T-helper 22 cell (primary cell): ENCODE data around the gene B4GALNT1.
"Not testable (repeated sequence)": the region's sequence is repeated elsewhere in the genome, so short reads cannot be mapped to it uniquely, and the experiment has no call there.

Experiments used
- DNase-seq: peaks from one replicate; pipeline ENCODE4 v3.0.0-alpha.2; 2020; ENCODE audit warnings: low read depth

Gene B4GALNT1

DNA sequence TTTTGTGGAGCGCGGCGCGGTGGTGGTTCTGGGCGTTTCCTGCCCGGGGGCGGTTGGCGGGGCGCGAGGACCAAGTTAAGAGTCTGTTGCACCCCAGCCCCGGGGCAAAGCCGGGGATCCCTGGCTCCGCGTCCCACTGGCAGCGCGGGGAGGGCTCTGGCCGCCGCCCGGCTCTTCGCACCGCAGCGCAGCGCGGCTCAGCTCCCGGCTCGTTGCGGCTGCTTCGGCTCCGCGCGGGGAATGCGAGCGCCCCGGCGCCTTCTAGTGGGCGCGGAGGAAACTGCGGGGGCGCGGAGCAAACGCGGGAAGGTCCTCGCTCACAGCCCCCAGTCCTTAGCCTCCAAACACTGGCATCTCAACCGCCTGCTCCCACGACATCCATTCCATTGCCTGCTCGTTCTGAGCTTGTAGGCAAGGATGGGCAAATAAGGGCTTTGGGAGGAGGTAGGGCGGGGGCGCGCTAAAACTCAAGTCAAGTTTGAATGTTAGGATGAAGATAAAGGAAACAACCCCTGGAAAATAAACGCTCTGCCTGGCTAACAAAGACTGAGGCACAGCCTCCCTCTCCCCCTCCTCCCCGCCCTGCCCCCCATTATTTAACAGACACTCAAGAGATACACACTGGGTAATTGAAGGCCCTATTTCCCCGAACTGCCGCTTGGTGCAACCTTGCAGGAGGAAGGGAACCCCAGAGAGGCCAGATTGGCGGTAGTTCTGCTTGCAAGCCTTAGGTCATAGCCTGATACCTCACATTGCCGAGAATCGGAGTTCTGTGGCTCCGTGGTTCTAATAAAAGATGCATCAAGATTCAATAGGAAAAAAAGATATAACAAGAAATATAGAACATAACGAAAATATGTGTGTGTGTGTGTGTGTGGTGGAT lies at the start of gene B4GALNT1:
B4GALNT1 (minus strand) TSS at position 244 of the 883 bp plus-strand sequence. CDS start 1,069 bp downstream, outside the sequence.
- no peak for DNase-seq

DNA sequence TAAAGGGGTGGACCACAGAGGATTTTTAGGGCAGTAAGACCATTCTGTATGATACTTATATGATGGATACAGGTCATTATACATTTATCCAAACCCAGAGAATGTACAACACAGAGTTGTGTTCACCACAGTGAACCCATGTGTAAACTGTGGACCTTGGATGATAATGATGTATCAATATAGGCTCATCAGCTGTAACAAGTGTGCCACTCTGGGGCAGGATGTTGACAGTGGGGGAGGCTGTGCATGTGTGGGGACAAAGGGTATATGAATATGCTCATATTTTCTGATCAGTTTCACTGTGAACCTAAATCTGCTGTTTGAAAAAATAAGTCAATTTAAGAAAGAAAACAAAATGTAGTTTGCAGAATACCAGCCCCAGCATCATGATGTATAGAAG lies 46.7 kb upstream of the B4GALNT1 start:
- DNase-seq, result no peak

DNA sequence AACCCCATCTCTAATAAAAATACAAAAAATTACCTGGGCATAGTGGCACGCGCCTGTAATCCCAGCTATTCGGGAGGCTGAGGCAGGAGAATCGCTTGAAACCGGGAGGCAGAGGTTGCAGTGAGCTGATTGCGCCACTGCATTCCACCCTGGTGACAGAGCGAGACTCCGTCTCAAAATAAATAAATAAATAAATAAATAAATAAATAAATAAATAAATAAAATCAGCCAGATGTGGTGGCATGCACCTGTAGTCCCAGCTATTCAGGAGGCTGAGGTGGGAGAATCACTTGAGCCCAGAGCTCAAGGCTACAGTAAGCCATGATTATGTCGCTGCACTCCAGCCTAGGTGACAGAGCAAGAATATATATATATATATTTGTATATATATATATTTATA lies 44.9 kb upstream of the B4GALNT1 start:
- not testable (repeated sequence) for DNase-seq

DNA sequence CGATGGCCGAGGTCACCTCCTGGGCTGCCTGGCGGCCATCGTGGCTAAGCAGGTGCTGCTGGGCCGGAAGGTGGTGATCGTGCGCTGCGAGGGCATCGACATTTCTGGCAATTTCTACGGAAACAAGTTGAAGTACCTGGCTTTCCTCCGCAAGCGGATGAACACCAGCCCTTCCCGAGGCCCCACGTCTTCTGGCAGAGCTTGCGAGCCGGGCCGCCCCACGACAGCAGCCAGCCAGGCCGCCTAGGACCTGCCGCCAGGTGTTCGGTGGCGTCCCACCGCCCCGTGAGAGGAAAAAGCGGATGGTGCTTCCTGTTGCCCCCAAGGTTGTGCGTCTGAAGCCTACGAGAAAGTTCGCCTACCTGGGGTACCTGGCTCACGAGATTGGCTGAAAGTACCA lies 41.7 kb upstream of the B4GALNT1 start:
- DNase-seq, result no peak

DNA sequence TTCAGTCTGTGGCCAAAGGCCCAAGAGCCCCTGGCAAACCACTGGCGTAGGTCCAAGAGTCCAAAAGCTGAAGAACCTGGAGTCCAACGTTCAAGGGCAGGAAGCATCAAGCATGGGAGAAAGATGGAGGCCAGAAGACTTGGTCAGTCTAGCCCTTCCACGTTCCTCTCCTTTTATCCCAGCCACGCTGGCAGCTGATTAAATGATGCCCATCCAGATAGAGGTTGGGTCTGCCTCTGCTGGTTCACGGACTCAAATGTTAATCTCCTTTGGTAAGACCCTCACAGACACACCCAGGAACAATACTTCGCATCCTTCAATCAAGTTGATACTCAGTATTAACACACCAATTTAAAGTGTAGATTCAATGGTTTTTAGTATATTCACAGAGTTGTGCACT lies 39.8 kb upstream of the B4GALNT1 start:
- no peak for DNase-seq

DNA sequence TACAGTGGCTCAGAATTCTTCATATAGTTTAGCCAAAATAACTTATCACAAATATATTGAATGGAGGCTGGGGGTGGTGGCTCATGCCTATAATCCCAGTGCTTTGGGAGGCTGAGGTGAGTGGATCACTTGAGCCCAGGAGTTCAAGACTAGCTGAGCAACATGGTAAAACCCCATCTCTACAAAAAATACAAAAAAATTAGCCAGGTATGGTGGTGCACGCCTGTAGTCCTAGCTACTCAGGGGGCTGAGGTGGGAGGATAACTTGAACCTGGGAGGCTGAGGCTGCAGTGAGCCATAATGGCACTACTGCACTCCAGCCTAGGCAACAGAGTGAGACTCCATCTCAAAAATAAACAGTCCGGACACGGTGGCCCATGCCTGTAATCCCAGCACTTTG lies 38.8 kb upstream of the B4GALNT1 start:
- DNase-seq, result not testable (repeated sequence)

DNA sequence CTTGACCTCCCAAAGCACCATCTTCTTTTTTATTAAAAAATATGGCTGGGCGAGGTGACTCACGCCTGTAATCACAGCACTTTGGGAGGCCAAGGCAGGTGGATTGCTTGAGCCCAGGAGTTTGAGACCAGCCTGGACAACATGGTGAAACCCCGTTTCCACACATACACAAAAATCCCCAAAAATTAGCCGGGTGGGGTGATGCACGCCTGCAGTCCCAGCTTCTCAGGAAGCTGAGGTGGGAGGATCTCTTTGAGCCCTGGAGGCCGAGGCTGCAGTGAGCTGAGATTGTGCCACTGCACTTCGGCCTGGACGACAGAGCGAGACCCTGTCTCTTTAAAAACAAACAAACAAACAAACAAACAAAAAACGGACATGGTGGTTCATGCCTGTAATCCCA lies 36.7 kb upstream of the B4GALNT1 start:
- not testable (repeated sequence) for DNase-seq

DNA sequence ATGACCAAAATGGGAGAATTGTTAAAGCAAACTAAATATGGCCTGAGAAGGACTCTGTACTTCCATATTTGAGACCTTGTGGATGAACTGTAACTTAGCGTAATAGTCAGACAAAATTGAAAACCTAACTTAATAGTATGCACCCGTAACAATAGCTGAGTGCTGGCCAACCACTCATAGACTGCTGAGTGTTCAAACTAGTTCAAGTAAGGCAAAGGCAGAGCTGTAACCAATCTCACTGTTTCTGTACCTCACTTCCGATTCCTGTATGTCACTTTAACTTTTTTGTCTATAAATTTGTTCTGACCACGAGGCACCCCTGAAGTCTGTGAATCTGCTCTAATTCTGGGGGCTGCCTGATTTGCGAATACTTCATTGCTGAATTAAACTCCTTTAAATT lies 33.9 kb upstream of the B4GALNT1 start:
- no peak for DNase-seq

DNA sequence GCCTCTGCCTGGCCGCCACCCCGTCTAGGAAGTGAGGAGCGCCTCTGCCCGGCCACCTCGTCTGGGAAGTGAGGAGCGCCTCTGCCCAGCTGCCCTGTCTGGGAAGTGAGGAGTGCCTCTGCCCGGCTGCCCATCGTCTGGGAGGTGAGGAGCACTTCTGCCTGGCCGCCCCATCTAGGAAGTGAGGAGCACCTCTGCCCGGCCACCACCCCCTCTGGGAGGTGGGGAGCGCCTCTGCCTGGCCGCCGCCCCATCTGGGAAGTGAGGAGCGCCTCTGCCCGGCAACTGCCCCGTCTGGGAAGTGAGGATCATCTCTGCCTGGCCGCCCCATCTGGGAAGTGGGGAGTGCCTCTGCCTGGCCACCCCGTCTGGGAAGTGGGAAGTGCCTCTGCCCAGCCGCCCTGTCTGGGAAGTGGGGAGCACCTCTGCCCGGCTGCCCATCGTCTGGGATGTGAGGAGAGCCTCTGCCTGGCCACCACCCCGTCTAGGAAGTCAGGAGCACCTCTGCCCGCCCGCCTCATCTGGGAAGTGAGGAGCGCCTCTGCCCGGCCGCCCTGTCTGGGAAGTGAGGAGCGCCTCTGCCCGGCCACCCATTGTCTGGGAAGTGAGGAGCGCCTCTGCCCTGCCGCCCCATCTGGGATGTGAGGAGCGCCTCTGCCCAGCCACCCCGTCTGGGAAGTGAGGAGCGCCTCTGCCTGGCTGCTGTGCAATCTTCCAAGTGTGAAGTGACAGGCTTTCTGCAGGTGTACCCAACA lies 32.2 kb upstream of the B4GALNT1 start:
- DNase-seq, result not testable (repeated sequence)

DNA sequence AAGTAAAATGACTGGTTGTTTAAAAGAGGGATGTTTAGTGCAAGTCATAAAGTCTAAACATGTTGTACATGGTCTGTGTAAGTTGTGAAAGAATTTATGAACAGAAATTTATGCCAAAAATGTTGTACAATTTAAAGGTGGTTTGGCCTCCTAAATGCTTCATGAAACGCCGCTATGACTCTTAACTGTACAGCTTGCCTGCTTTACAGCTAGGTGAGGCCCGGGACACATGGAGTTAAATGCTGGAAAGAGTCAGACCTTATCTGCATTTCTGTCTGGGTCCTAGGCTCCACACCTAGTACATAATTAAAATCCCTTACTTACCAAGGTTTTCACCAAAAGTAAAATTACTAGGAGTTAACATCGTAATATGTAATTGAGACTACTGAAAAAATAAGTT lies 28.4 kb upstream of the B4GALNT1 start:
- no peak for DNase-seq

DNA sequence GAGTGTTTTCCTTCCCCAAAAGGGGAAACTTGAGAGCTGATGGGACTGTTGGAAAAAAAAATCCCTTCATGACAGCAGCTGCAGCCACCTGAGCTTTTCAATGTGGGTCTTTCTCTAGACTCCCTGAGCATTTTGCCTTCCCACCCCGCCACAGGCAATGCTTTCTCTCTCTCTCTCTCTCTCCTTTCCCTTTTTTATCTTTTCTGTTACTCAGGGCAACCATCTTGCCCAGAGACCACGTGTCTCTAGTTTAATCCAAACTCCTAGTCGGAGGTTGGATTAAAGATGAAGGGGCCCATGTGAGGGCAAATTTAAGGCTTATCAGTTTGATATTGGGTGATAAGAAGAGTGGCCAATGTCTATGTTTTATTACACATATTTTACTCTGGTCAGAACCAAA lies 25.9 kb upstream of the B4GALNT1 start:
- no peak for DNase-seq

DNA sequence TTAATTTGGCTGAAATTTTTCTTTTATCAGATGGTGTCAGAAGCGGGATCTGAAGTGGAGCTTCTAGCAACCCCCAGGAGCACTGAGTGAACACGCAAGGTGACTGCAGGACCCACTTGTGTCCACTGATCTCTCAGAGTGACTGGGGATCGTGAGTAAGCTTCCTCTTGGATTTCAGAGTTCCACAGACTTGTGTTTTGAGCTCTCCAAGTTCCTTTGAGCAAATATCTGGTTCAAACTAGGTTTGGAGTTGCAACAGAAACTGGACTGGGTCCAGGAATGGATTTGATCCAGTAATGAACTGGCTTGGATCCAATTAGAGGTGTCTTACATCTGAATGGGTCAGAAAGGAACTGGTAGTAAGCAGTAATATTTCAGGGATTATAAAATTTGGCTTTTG lies 24.7 kb upstream of the B4GALNT1 start:
- DNase-seq, result no peak

DNA sequence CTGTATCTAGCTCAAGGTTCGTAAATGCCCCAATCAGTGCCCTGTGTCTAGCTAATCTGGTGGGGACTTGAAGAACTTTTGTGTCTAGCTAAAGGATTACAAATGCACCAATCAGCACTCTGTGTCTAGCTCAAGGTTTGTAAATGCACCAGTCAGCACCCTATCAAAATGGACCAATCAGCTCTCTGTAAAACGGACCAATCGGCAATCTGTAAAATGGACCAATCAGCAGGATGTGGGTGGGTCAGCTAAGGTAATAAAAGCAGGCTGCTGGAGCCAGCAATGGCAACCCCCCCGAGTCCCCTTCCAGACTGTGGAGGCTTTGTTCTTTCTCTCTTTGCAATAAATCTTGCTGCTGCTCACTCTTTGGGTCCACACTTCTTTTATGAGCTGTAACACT lies 23.4 kb upstream of the B4GALNT1 start:
- DNase-seq, result not testable (repeated sequence)

DNA sequence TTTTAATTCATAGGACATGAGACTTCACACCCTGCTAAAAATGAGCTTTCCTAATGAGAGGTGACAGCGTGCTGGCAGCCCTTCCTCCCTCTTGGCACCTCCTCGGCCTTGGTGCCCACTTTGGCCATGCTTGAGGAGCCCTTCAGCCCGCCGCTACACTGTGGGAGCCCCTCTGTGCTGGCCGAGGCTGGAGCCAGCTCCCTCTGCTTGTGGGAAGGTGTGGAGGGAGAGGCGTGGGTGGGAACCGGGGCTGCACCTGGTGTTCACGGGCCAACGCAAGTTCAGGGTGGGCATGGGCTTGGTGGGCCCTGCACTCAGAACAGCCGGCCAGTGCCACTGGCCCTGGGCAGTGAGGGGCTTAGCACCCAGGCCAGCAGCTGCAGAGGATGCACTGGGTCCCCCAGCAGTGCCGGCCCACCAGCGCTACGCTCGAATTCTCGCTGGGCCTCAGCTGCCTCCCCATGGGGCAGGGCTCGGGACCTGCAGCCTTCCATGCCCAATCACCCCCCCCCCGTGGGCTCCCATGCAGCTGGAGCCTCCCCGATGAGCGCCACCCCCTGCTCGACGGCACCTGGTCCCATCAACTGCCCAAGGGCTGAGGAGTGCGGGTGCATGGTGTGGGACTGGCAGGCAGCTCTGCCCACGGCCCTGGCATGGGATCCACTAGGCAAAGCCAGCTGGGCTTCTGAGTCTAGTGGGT lies 22.7 kb upstream of the B4GALNT1 start:
- no peak for DNase-seq

DNA sequence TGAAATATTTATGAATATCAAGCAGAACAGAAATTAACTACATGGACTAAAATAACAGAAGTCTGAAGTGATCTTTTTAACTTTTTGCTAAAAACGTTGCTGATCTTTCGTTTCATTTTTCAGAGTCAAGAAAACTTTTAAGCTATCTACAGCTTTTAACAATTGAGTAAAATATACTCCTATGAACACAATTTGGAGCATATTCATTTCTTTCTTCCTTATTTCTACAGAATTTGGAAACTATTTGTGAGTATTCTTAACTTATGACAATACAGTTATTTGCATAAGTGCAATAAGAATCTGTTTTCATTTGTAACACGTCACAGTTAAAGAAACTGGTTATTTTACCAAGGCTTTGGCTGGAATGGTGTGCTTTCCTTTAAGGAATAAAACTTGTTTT lies 21.0 kb upstream of the B4GALNT1 start:
- no peak for DNase-seq

DNA sequence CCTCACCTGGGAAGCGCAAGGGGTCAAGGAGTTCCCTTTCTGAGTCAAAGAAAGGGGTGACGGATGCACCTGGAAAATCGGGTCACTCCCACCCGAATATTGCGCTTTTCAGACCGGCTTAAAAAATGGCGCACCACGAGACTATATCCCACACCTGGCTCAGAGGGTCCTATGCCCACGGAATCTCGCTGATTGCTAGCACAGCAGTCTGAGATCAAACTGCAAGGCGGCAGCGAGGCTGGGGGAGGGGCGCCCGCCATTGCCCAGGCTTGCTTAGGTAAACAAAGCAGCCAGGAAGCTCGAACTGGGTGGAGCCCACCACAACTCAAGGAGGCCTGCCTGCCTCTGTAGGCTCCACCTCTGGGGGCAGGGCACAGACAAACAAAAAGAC lies 13.7 kb upstream of the B4GALNT1 start:
- not testable (repeated sequence) for DNase-seq

DNA sequence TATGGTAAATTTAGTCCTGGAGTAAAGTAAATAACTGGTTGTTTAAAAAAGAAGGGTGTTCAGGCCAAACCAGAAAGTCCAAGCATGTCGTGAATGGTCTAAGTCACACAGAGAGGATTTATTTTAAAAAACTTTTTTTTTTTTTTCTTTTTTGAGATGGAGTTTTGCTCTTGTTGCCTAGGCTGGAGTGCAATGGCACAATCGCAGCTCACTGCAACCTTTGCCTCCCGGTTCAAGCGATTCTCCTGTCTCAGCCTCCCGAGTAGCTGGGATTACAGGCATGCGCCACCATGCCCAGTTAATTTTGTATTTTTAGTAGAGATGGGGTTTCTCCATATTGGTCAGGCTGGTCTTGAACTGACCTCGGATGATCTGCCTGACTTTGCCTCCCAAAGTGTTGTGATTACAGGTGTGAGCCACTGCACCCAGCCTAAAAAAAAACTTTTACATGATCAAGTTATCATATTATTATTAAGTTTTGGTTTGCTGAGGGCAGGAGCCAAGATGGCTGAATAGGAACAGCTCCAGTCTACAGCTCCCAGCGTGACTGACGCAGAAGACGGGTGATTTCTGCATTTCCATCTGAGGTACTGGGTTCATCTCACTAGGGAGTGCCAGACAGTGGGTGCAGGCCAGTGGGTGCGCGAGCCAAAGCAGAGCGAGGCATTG lies 13.1 kb upstream of the B4GALNT1 start:
- DNase-seq, result not testable (repeated sequence)

DNA sequence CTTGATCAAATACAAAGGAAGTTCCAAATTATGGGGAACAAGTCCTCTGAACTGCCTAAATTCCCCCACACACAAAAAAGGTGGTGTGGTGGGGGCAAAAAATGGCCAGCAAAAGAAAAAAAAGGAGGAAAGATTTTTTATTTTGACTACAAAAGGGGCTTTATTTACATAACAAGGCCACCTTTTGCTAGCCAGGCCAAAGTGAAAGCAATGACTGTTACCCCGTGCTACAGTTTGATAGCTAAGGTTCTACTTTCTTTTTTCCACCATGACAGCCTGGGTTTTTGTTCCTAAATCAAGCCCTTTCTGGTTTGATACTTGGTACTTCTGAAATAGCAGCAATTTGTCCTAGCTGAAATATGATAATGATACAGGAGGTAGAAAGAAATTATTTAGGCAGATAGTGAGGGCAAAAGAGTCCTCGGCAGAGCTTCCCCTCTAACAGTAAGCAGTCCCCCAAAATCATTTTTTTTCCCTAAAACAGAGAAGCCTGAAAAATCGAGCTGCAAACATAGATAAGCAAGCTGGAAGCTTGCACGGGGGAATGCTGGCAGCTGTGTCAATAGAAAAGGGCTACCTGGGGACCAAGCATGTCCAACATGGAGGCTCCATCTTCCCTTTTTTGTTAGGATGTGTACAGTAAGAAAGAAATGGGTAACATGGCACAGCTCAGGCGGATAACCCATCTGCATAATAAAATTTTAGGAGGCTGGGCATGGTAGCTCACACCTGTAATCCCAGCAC lies 8.9 kb upstream of the B4GALNT1 start:
- no peak for DNase-seq

DNA sequence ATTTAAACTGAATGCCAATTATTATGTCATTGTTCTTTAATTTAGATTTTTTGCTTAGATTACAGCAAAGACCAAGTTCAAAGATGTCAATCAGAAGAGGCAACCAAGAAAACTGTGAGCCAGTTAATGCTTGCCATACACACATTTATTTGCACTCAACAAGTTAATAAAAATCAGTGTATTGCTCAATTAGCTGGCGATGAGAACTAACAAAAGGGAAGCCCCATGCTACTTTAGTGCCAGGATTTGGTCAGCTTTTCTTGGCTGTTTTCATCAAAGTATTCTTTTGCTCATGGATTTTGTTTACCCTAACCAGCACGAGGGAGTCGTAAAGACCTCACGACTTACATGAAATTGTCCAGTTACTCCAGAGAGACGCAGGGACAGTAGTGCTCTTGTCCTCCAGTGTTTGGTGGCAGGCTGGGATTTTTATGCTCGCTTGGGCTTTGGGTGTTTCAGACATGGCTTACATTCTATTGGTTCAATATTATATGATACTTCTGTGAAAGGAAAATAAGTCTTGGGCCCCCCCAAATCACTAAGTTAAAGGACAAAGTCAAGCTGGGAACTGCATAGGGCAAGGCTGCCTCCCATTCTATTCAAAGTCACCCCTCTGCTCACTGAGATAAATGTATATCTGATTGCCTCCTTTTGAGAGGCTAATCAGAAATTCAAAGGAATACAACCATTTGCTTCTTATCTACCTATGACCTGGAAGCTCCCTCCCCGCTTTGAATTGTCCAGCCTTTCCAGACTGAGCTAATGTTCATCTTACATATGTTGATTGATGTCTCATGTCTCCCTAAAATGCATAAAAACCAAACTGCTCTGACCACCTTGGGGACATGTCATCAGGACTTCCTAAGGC lies 7.4 kb upstream of the B4GALNT1 start:
- DNase-seq, result no peak

DNA sequence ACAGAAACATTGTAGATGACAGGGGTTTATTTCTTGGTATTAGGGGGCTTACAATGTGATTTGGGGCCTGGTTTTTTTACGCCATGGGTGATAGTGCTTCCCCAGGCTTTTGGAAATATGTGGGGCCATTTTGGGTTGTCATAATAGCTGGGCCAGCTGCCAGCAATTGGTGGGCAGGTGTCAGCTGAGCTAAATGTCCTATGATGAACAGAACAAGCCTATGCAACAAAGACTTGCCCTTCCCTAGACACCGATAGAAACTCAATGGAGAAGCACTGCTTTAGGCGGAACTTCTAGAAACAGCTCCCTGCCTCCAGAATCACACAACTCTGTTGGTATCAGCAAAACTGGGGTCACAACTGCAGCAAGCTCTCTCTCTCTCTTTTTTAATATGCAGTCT lies 5.1 kb upstream of the B4GALNT1 start:
- no peak for DNase-seq
